Measurements from ENCODE around the gene METTL27. TPM values are rescaled to one million over a fixed set of nuclear protein-coding genes. Genes with fewer than 3 reads are reported as not detected.

Gene METTL27
- polyA plus RNA-seq, 3 donors: 1.1 to 2.1 (median 1.2) TPM

- Histone ChIP-seq H3K4me3 (replicated peaks in 1 of 3; ENCODE audit: low read depth in 2 of 3, low read length in 3 of 3) (no peak overlapping the region), H4K20me1 (ENCODE audit: insufficient read depth, low read length) (no peaks in the 10 kb centered on the region), H3K4me2 (replicated peaks; ENCODE audit: extremely low read depth, low read length, poor library complexity, severe bottlenecking) (no peak overlapping the region), H3K27me3 (ENCODE audit: control insufficient read depth in 2 of 2, insufficient read depth in 2 of 2, low read length in 2 of 2) (peaks cover 7 to 20% of the 10 kb centered on the region in 2 donors), H3K36me3 (replicated peaks in 1 of 2; ENCODE audit: control insufficient read depth in 1 of 2, insufficient read depth in 2 of 2, low read length in 2 of 2) (no peaks in the 10 kb centered on the region), H3K4me1 (ENCODE audit: control insufficient read depth in 1 of 2, insufficient read depth in 2 of 2, low read length in 2 of 2) (peaks cover 0 to 7% of the 10 kb centered on the region in 2 donors), H3K79me2 (ENCODE audit: insufficient read depth, low read length) (no peaks in the 10 kb centered on the region), H3K27ac (ENCODE audit: low read depth in 1 of 2, low read length in 2 of 2) (no peak overlapping the region), H3K9me3 (replicated peaks in 1 of 2; ENCODE audit: control insufficient read depth in 1 of 2, insufficient read depth in 1 of 2, low read length in 2 of 2) (no peaks in the 10 kb centered on the region), H2AFZ (ENCODE audit: insufficient read depth, low read depth, low read length, poor library complexity, severe bottlenecking) (no peak overlapping the region), H3K9ac (ENCODE audit: insufficient read depth, low read length, poor library complexity, severe bottlenecking) (no peak overlapping the region)
- DNase-seq: no peak
- H3K4me3 Mint-ChIP-seq: no peak overlapping the region
- H3K4me1 Mint-ChIP-seq: peaks cover 18% of the 10 kb centered on the region
- peaks cover 0 to 2% of the 10 kb centered on the region in 2 donors for H3K36me3 Mint-ChIP-seq
- H3K9me3 Mint-ChIP-seq: peaks cover 0 to 5% (median 0%) of the 10 kb centered on the region in 7 donors
- intact Hi-C loops (cut with micrococcal nuclease): loop anchor here in 1 of 2 donors (10.0 kb wide), 1 partner anchor 64 kb away; no protein-coding TSS in a partner anchor
- TF ChIP-seq CTCF (IDR thresholded peaks at IDR 0.05): no peak
- 96% methylated on average over 10 of the region's 16 CpGs for WGBS (ENCODE audit: insufficient coverage)
- H3K27me3 Mint-ChIP-seq (ENCODE audit: low read depth in 3 of 3): peaks cover 25 to 30% (median 30%) of the 10 kb centered on the region in 3 donors
- peak overlapping the region in 1 of 7 donors; percentile 23 for H3K27ac Mint-ChIP-seq
Measured at GRCh38 chr7:73890555-73891147, 48.3 kb upstream of the METTL27 start.

- Mint-ChIP-seq H3K36me3 (peaks cover 0 to 2% of the 10 kb centered on the region in 2 donors), H3K27me3 (ENCODE audit: low read depth in 3 of 3) (peaks cover 32 to 42% (median 33%) of the 10 kb centered on the region in 3 donors), H3K4me3 (no peak overlapping the region), H3K27ac (no peak overlapping the region), H3K4me1 (peaks cover 12% of the 10 kb centered on the region), H3K9me3 (peaks cover 0 to 5% (median 0%) of the 10 kb centered on the region in 7 donors)
- Histone ChIP-seq H4K20me1 (ENCODE audit: insufficient read depth, low read length) (no peaks in the 10 kb centered on the region), H3K9me3 (replicated peaks in 1 of 2; ENCODE audit: control insufficient read depth in 1 of 2, insufficient read depth in 1 of 2, low read length in 2 of 2) (no peaks in the 10 kb centered on the region), H3K4me1 (ENCODE audit: control insufficient read depth in 1 of 2, insufficient read depth in 2 of 2, low read length in 2 of 2) (no peaks in the 10 kb centered on the region), H2AFZ (ENCODE audit: insufficient read depth, low read depth, low read length, poor library complexity, severe bottlenecking) (no peak overlapping the region), H3K9ac (ENCODE audit: insufficient read depth, low read length, poor library complexity, severe bottlenecking) (no peak overlapping the region), H3K27me3 (ENCODE audit: control insufficient read depth in 2 of 2, insufficient read depth in 2 of 2, low read length in 2 of 2) (peaks cover 7 to 23% of the 10 kb centered on the region in 2 donors), H3K79me2 (ENCODE audit: insufficient read depth, low read length) (no peaks in the 10 kb centered on the region), H3K27ac (ENCODE audit: low read depth in 1 of 2, low read length in 2 of 2) (no peak overlapping the region), H3K36me3 (replicated peaks in 1 of 2; ENCODE audit: control insufficient read depth in 1 of 2, insufficient read depth in 2 of 2, low read length in 2 of 2) (no peaks in the 10 kb centered on the region), H3K4me2 (replicated peaks; ENCODE audit: extremely low read depth, low read length, poor library complexity, severe bottlenecking) (no peak overlapping the region), H3K4me3 (replicated peaks in 1 of 3; ENCODE audit: low read depth in 2 of 3, low read length in 3 of 3) (no peak overlapping the region)
- no peak for DNase-seq
- TF ChIP-seq CTCF (IDR thresholded peaks at IDR 0.05): no peak
- 100% methylated on average over 2 of the region's 6 CpGs for WGBS (ENCODE audit: insufficient coverage)
- intact Hi-C loops (cut with micrococcal nuclease): no loop called here
Measured at GRCh38 chr7:73888959-73889358, 46.6 kb upstream of the METTL27 start.
